Activated T-cell treated with anti-CD3 and anti-CD28 coated beads, Interleukin-2, amount 50 U/mL, for 48 hours (primary cell): Measurements from ENCODE around the gene NDUFA12.
"Not testable (repeated sequence)": the region's sequence is repeated elsewhere in the genome, so short reads cannot be mapped to it uniquely, and the experiment has no call there.

Experiments
- DNase-seq, 2 experiments: peaks; one replicate each; pipeline ENCODE4 v3.0.0-alpha.2; 2020

Gene NDUFA12

GRCh38 chr12:95003213-95003920, at the start of gene NDUFA12:
Gene NDUFA12 (minus strand): TSS chr12:95003697. CDS start chr12:95003680, 17 bp downstream.
- DNase-seq = peak; percentile 95 to 97

GRCh38 chr12:95051241-95051640, 47.7 kb upstream of the NDUFA12 start:
- DNase-seq = no peak

GRCh38 chr12:95037906-95038305, 34.4 kb upstream of the NDUFA12 start:
- no peak for DNase-seq

GRCh38 chr12:95034750-95035149, 31.3 kb upstream of the NDUFA12 start:
- DNase-seq = no peak

- no peak for DNase-seq
These were observed 19.0 kb upstream of the NDUFA12 start for GRCh38 chr12:95022477-95022876.

- no peak for DNase-seq
These were observed 14.0 kb upstream of the NDUFA12 start for GRCh38 chr12:95017482-95017881.

- DNase-seq = no peak
These were observed 12.6 kb upstream of the NDUFA12 start for GRCh38 chr12:95016120-95016519.

GRCh38 chr12:95014554-95014953, 11.1 kb upstream of the NDUFA12 start:
- DNase-seq = no peak

GRCh38 chr12:95006206-95006605, 2.7 kb upstream of the NDUFA12 start:
- no peak for DNase-seq

- no peak for DNase-seq
These were observed 1.1 kb upstream of the NDUFA12 start for GRCh38 chr12:95004610-95005009.

- DNase-seq = no peak
These were observed 400 bp upstream of the NDUFA12 start for GRCh38 chr12:95003921-95004272.

- DNase-seq = no peak
These were observed 743 bp downstream of the NDUFA12 start for GRCh38 chr12:95002754-95003153.

- DNase-seq = no peak
These were observed 5.2 kb downstream of the NDUFA12 start for GRCh38 chr12:94998326-94998725.

GRCh38 chr12:94997726-94998125, 5.8 kb downstream of the NDUFA12 start:
- DNase-seq = no peak

GRCh38 chr12:94997061-94997460, 6.4 kb downstream of the NDUFA12 start:
- no peak for DNase-seq

- DNase-seq = no peak
These were observed 9.2 kb downstream of the NDUFA12 start for GRCh38 chr12:94994312-94994711.

- not testable (repeated sequence) for DNase-seq
These were observed 9.6 kb downstream of the NDUFA12 start for GRCh38 chr12:94993855-94994254.

- DNase-seq = no peak
These were observed 13.3 kb downstream of the NDUFA12 start for GRCh38 chr12:94990222-94990621.

GRCh38 chr12:94988471-94988870, 15.0 kb downstream of the NDUFA12 start:
- DNase-seq = no peak

- no peak for DNase-seq
These were observed 15.7 kb downstream of the NDUFA12 start for GRCh38 chr12:94987801-94988200.

- no peak for DNase-seq
These were observed 16.3 kb downstream of the NDUFA12 start for GRCh38 chr12:94987076-94987669.

GRCh38 chr12:94985099-94985498, 18.4 kb downstream of the NDUFA12 start:
- not testable (repeated sequence) for DNase-seq

- DNase-seq = no peak
These were observed 20.2 kb downstream of the NDUFA12 start for GRCh38 chr12:94983321-94983720.

GRCh38 chr12:94982456-94982855, 21.0 kb downstream of the NDUFA12 start:
- no peak for DNase-seq

- no peak for DNase-seq
These were observed 22.9 kb downstream of the NDUFA12 start for GRCh38 chr12:94980577-94980976.
